ENCODE data around the gene KY. TPM values are rescaled to one million over a fixed set of nuclear protein-coding genes. Genes with fewer than 3 reads are reported as not detected.

Gene KY
- total and polyA plus RNA-seq, 2 of the 8 experiments (the other 6 are each of a cell fraction or from before 2014, with no cell fraction given) = not detected

DNA sequence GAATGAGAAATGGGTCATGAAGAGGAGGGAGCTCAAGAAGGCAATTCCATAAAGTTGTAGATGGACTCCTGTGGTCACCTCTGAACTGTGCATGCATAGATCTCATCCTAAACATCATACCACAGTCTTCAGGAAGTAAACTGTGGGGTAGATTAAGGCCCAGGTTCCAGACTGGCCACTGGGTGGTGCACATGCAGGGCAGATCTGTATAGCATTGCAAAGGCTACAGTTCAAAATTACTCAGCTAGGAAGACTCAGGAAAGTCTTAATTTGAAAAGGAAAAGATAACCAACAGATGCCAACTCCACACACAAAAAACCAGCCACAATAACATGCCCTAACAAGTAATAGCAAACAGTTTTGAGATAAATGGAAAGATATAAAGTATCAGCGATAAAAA is 20.3 kb downstream of the KY start:
- Histone ChIP-seq H4K5ac (ENCODE audit: insufficient read length, low read depth, low read length) (no peak overlapping the region), H4K8ac (ENCODE audit: extremely low read depth, insufficient read depth, low read length) (no peak overlapping the region), H3K4ac (replicated peaks; ENCODE audit: insufficient read length, low read depth, low read length) (no peak overlapping the region), H2BK120ac (replicated peaks; ENCODE audit: low read depth, low read length) (no peak overlapping the region), H3K23me2 (ENCODE audit: low read depth, low read length) (no peaks in the 10 kb centered on the region), H3K4me3 (ENCODE audit: extremely low read depth in 1 of 4, insufficient read depth in 2 of 4, low read depth in 3 of 4, low read length in 4 of 4) (no peak overlapping the region), H2BK20ac (ENCODE audit: low read length) (no peak overlapping the region), H3K27ac (ENCODE audit: low read depth, low read length) (no peak overlapping the region), H2BK5ac (ENCODE audit: low read depth, low read length) (no peak overlapping the region), H2BK15ac (ENCODE audit: low read length) (no peak overlapping the region), H3K79me2 (ENCODE audit: control insufficient read depth in 1 of 2, insufficient read depth in 2 of 2, low read length in 2 of 2) (no peaks in the 10 kb centered on the region), H2AK5ac (ENCODE audit: low read depth, low read length) (no peak overlapping the region), H3K9me3 (ENCODE audit: insufficient read depth in 2 of 2, low read depth in 1 of 2, low read length in 1 of 2) (peaks cover 0 to 2% of the 10 kb centered on the region in 2 experiments; a peak in 1 of 4 replicates), H3K36me3 (ENCODE audit: control insufficient read depth in 2 of 4, insufficient read depth in 4 of 4, low read length in 3 of 4) (no peaks in the 10 kb centered on the region), H3K14ac (ENCODE audit: insufficient read length) (no peak overlapping the region), H4K20me1 (replicated peaks in 1 of 2; ENCODE audit: control insufficient read depth in 1 of 2, insufficient read depth in 2 of 2, low read length in 2 of 2) (no peaks in the 10 kb centered on the region), H3K79me1 (ENCODE audit: low read depth, low read length) (no peaks in the 10 kb centered on the region), H3K56ac (replicated peaks; ENCODE audit: insufficient read length, low read depth, low read length) (no peak overlapping the region), H2BK12ac (ENCODE audit: low read depth, low read length) (no peak overlapping the region), H3K4me1 (replicated peaks in 1 of 4; ENCODE audit: control insufficient read depth in 3 of 4, insufficient read depth in 4 of 4, low read length in 3 of 4) (no peaks in the 10 kb centered on the region), H3K23ac (ENCODE audit: insufficient read length) (no peak overlapping the region), H3K27me3 (replicated peaks in 1 of 4; ENCODE audit: control insufficient read depth in 3 of 4, extremely low read depth in 1 of 4, insufficient read depth in 3 of 4, low read length in 3 of 4) (no peaks in the 10 kb centered on the region), H4K91ac (replicated peaks; ENCODE audit: insufficient read length, low read length) (no peak overlapping the region), H3K4me2 (ENCODE audit: insufficient read depth in 1 of 2, low read depth in 2 of 2, low read length in 2 of 2) (no peak overlapping the region), H3K18ac (ENCODE audit: extremely low read depth, low read length) (no peak overlapping the region), H3K9ac (replicated peaks in 1 of 4; ENCODE audit: extremely low read depth in 1 of 4, low read depth in 3 of 4, low read length in 3 of 4) (no peak overlapping the region), H2AFZ (ENCODE audit: low read length) (no peak overlapping the region)
- TF ChIP-seq, protein P1, sequence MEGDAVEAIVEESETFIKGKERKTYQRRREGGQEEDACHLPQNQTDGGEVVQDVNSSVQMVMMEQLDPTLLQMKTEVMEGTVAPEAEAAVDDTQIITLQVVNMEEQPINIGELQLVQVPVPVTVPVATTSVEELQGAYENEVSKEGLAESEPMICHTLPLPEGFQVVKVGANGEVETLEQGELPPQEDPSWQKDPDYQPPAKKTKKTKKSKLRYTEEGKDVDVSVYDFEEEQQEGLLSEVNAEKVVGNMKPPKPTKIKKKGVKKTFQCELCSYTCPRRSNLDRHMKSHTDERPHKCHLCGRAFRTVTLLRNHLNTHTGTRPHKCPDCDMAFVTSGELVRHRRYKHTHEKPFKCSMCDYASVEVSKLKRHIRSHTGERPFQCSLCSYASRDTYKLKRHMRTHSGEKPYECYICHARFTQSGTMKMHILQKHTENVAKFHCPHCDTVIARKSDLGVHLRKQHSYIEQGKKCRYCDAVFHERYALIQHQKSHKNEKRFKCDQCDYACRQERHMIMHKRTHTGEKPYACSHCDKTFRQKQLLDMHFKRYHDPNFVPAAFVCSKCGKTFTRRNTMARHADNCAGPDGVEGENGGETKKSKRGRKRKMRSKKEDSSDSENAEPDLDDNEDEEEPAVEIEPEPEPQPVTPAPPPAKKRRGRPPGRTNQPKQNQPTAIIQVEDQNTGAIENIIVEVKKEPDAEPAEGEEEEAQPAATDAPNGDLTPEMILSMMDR (IDR thresholded peaks at IDR 0.05; ENCODE audit: control extremely low read depth in 1 of 3, insufficient read depth in 1 of 3, low read depth in 1 of 3, low read length in 3 of 3) = peak; percentile 48 to 57 (median 49)
- TF ChIP-seq RAD21 (IDR thresholded peaks at IDR 0.05 in 1 of 2, conservative IDR thresholded peaks at IDR 0.05 in 1 of 2; ENCODE audit: low read depth in 2 of 2, low read length in 2 of 2) (peak; percentile 45 to 53), JUN (IDR thresholded peaks at IDR 0.05; ENCODE audit: low read depth, low read length) (no peak), POLR2A (IDR thresholded peaks at IDR 0.05; ENCODE audit: control extremely low read depth in 1 of 2, low read depth in 2 of 2, low read length in 2 of 2) (no peak)
- 100% methylated on average over 1 of the region's 1 CpG for WGBS, 2 experiments (ENCODE audit: extremely low coverage in 1 of 2, insufficient coverage in 1 of 2, insufficient read length in 1 of 2, insufficient replicate concordance in 2 of 2, low coverage in 1 of 2, low lambda C conversion rate in 2 of 2, missing lambda C conversion rate in 1 of 2)
- ChIA-PET CTCF (ENCODE audit: partially characterized antibody) (interaction anchor here (0.6 to 1.3 kb wide), 8 partner anchors 9 to 1764 kb away, joined by 3 to 6 read pairs (median 4); no protein-coding TSS in a partner anchor), POLR2A (ENCODE audit: partially characterized antibody) (no interaction called here)
- DNase-seq (ENCODE audit: low read depth in 1 of 2, low spot score in 2 of 2) = peak in 1 of 2 experiments; percentile 35
- FAIRE-seq = peak; percentile 19

Measured in H1 (cell line).